Fibroblast of gingiva (primary cell): ENCODE results near the gene USP2.

Experiments used
- DNase-seq: peaks from one replicate; pipeline ENCODE4 v3.0.0-alpha.2; 2011; ENCODE audit warnings: low read depth

Gene USP2

GRCh38 chr11:119320776-119321524, 60.5 kb downstream of the USP2 start:
- DNase-seq: peak; percentile 32

- DNase-seq: no peak
These were observed 61.2 kb downstream of the USP2 start for GRCh38 chr11:119320240-119320775.

DNA sequence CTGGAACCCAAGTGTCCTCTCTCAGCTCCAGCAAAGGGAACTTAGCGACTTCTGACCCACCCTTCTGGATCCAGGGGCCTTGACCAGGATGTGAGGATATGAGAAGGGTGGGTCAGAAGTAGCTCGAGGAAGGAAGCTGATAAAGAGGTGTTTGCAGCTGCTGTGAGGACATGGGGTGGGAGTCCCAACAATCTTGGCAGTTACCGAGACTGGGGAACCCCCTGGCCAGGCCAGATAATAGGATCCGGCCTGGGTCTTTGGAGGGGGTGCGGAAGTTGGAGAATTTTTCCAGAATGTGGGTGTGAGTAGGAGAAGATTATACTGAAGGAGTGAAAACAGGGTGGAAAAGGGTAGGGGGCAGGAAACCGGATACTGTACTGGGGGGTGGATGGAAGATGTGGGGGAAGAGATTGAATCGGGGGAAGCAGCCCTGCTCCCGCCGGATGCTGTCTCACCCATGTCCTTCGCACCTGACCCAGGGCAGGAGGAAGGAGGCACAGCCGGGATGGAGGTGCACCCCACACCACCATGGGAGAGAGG, 61.7 kb downstream of the USP2 start:
- no peak for DNase-seq

DNA sequence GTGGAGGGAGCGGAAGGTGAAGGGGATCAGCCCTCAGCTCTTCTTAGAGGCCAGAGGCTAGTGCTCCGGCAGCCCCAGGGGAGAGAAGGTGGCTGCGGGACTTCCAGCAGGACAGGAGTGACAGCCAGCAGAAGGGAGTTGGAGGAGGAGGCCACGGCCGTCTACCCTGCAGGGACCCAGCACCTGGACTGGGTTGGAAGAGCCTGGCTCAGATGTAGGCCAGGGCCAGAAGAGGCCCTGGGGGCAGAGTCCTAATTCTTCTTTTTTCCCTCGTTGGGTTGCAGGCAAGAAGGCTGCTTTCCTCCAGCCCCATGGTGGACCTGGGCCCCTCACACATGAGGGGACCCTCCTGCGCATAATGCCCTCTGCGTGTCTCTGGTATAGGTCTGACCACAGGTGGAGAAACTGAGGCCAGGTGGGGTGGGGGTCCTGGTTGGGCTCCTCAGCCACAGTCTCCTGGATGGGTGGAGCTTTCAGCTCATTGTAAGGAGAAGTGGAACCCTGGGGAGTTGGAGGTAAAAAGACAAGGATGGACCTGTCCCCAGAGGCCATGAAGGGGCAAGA, 62.3 kb downstream of the USP2 start:
- no peak for DNase-seq

GRCh38 chr11:119318240-119319135, 63.0 kb downstream of the USP2 start:
- DNase-seq: peak; percentile 16

DNA sequence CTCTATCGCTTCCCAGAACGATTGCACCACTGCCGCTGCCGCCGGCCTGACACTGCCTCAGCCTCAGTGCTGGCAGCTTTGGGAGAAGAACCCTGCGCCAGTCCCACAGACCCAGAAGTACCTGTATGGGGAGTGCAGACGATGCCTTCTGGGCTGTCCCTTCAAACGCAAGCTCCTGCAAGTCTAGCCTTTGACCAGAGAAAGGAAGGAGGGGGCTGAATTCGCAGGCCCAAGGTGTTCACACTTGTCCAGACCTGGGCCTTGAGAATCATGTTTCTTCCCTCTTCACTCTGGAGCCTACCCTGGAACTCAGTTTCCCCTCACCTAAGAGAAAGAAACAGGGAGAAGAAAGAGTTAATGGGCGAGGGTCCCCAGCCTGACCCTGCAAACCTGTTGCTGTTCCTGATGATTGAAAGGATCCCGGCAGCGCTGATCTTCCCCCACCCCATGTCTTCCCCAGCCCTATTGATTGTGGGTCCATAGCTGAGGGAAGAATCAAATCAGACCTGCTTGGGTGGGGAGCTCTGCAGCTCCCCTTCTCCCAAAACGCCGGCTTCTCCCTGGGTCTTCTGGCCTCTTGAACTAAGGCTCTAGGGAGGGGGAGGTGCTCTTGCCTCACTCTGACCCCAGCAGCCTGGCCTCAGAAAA, 63.8 kb downstream of the USP2 start:
- no peak for DNase-seq

- no peak for DNase-seq
These were observed 64.5 kb downstream of the USP2 start, which contains the start of gene MCAM for GRCh38 chr11:119316729-119317591. MCAM (minus strand) TSS chr11:119317130; CDS start chr11:119317101, 29 bp downstream.

GRCh38 chr11:119316016-119316728, 65.3 kb downstream of the USP2 start:
- DNase-seq: no peak

DNA sequence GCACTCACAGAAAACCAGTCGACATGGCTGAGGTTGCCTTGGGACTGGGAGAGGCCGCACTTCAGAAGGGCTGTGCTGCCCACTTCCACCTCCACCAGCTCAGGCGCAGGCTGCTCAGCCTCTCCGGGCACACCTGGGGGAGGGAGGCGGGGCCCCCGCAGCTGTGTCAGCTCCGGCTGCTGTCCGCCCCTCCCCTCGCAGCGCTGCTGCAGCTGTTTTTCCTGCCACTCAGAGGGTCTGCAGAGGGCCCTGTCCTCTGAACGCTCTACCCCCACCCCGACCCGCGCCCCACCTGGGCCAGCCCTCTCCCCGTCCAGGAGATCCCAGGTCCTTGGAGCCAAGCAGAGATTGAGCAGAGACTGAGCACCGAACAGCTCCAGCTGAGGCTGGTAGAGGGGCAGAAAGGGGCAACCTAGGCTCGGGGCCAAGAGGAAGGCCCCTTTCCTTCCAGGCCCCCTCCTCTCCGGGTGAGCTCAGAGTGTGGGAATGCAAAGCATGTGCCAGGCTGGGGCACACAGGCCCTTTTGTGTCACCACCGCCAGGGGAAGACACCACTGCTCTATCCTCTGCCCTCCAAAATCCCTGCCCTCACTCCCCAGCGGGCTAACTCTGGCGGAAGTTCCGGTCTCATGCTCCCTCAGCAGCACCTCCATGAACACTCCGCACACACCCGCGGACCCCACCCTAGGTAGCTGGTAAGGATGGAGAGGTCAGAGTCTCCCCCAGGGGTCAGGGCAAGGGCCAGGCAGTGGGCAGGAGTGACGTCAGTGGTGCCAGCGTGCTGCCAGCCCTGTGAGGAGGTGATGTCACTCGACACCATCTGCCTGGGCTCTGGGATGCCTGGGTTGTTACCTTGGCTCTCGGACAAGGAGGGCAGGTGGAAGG, 66.1 kb downstream of the USP2 start:
- no peak for DNase-seq

DNA sequence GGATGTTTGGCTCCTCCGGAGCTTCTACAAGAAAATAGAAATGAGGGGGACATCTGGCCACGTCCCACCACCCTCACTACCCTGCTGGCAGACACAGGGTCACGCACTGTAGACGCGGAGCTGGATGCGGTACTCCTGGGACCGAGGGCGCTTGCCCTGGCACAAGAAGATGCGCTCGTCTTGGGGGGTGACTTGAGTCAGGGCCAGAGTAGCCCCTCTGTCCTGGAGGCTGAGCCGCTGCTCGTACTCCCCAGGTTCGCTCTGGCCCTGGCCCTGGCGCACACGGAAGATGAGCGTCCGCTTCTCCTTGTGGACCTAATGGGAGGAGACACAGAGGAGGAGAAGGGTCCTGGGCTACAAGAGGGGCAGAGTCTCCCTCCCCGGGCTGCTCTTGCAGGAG, 66.8 kb downstream of the USP2 start:
- DNase-seq: no peak

DNA sequence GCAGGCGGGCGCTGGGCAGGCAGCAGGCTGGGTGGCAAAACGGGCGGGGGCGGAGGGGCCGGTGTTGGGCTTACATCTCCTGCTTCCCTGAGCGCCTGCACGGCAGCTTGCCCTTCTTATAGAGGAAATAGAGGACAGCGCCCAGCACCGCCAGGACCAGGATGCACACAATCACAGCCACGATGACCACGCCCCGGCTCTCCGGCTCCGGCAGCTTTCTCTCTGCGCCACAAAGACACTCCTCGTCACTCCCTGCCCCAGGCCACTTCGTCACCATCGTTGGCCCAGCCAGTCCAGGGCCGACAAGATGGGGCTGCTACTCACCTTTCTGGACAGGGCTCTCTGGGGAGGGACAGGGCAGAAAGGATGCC, 70.8 kb downstream of the USP2 start:
- DNase-seq: no peak

DNA sequence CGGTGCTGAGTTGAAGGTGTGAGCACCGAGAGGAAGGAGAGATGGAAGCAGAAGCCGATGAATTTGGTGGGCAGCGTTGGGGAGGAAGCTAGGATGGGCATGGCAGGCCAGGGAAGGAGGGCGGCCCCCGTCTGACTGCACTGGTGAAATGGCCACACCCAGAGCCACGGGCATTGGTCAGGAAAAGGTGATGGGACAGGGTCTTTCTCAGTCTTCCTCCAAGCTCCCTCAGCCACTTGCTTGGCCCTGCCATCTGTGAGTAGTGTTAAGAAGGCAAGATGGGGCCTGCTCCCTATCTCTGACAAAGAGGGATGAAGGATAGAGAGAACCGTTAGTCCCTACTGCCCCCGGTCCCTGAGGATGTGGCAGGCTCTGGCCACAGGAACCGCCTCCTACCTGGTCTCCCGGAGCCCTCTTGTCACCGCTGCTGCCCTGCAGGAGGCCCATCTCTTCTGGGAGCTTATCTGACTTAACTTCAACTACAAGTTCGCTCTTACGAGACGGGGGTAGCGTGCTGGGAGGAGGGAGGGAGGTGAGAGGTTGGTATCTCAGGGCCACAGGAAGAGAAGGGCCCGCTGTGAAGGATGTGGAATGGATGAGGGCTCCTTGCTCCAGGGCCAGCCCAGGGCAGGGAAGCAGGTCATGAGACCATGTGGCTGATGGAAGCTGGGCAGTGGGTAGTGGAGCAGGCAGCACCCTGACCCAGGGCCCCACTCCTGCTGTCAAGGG, 71.4 kb downstream of the USP2 start:
- no peak for DNase-seq

DNA sequence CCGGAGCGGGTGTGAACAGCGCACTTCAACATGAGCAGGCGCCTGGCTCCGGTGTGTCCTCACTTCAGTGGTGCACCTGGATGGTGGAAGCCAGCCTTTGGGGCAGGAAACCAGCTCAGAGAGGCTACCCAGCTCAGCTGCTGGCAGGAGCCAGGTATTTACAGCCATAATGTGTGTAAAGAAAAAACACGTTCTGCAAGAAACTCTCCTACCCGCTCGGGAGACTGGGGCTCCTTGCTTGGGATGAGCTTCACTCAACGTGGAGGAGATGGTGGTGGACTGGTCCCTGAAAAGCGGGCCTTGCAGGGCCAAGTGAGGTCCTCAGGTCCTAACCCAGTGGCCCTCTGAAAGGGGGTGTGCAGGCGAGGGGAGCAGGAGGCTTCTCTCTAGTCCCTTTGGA, 72.1 kb downstream of the USP2 start:
- DNase-seq: no peak

GRCh38 chr11:119307974-119308373, 73.5 kb downstream of the USP2 start:
- no peak for DNase-seq

DNA sequence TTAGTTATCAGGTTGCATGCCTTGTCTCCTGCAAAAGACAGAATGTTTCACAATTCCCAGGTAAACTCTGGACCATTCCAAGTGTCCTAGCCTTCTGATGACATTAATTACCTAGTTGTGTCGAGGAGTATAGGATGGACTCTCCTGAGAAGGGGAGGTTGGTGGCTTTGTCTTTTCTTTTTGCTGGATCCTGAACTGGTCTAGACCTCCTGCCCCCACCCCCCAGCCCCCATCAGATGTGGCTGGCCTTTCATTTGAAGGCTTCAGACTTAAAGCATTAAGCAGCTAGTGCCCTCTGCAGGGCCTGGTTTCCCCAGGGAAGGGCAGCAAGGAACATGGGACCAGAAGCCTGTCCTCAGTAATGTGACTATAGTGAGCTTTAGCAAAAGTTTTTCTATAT, 74.3 kb downstream of the USP2 start:
- DNase-seq: no peak

DNA sequence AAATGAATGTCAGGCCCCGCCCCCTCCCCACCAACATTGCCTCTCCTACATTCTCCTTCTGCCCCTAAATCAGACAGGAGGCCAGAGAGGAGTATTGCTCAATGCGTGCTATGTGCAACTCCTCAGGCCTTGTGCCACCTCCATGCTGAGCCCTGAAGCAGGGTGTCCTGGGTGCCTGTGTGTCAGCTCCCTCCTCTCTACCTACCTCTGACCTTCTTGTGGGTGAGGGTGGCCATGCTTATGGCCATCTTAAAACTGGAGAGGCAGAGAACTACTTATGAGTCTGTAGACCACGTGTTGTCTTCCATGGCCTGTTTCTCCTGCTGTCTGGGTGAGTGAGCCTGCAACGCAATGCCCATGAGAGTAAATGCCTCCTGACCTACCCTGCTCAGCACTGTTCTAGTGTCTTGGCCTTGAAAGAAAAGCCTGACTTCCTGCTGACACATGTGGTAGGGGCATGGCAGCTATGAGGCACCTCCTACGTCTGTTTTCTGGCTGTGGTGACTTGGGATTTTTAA, 75.1 kb downstream of the USP2 start:
- DNase-seq: peak; percentile 72

DNA sequence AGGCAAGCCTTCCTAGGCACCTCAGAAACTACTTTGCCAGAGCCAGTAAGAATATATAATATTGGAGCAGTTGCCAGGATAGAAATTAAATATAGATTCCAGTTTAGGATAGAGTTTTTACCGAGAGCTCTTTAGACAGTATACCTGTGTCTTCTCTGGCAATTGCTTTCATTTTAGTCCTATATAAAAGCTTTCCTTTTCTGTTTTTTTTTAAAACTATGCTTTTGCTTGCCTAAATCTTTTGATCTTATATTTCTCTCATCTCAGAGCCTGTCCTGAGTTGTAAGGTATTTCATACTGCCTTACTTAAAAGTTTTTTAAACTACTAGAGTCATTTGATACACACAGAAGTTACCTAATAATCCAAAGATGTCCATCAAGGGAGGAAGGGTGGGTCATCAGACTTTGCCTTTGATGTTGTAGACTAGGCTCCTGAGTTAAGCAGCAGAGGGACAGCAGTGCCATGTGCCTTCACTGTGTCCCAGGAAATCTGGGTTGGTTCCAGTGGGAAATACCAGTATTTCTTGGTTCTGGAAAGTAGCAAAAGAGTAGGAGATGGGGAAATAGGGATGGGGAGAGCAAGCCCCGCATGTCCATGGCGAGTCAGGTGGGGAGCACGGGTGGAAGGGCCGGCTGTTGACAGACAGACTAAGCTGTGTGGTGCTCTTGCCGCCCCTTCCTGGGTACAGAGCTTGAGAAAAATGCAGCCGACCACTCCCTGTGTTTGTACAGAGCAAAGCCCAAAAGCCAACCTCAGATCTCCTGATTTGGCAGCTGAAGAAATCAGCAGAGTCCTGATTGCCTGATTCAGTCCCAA, 75.7 kb downstream of the USP2 start:
- DNase-seq: no peak
